Fibroblast of skin of right biceps (primary cell): ENCODE measurements around the gene FMO2.

Experiments used
- DNase-seq: peaks from one replicate; pipeline ENCODE4 v3.0.0-alpha.2; 2013

FMO2 gene, protein sequence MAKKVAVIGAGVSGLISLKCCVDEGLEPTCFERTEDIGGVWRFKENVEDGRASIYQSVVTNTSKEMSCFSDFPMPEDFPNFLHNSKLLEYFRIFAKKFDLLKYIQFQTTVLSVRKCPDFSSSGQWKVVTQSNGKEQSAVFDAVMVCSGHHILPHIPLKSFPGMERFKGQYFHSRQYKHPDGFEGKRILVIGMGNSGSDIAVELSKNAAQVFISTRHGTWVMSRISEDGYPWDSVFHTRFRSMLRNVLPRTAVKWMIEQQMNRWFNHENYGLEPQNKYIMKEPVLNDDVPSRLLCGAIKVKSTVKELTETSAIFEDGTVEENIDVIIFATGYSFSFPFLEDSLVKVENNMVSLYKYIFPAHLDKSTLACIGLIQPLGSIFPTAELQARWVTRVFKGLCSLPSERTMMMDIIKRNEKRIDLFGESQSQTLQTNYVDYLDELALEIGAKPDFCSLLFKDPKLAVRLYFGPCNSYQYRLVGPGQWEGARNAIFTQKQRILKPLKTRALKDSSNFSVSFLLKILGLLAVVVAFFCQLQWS

DNA sequence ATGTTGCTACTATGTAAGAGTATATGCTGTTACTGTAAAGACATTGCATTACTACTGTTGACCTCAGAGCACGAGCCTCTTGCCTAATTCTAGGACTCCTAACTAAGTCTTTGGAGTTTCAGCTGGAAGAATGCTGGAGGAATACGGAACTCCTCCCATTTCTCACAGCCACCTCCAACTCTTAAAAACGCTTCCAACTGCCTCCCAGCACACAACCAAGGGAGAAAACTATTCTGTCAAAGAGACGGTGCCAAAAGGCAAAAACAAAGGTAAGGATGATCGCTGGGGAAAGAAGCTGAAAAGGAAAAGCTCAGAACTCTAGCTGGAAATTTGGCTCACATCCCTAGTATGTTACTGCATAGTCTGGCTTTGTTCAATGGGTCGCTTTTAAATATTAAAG lies at the start of gene FMO2:
FMO2 (plus strand) TSS at position 210 of the 400 bp plus-strand sequence. CDS start 414 bp downstream, outside the sequence.
- no peak for DNase-seq

DNA sequence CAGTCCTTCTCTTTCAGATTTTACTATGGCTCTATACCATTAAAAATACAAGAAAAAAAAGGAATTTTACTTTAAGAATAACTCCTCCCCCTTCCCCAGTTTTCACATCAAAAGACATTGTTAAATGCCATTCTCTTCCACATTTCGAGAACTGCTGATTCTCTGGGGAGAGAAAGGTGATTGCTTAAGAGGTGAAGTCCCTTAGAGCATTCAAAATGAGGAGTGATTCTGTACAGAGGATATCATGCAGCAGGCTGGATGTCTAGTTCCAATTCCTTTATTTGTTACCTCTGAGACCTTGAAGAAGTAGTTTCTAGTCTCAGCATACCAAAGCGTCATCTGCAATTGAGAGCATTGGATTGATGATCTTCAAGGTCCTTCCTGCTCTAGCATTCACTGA lies 47.5 kb upstream of the FMO2 start:
- DNase-seq, result no peak

DNA sequence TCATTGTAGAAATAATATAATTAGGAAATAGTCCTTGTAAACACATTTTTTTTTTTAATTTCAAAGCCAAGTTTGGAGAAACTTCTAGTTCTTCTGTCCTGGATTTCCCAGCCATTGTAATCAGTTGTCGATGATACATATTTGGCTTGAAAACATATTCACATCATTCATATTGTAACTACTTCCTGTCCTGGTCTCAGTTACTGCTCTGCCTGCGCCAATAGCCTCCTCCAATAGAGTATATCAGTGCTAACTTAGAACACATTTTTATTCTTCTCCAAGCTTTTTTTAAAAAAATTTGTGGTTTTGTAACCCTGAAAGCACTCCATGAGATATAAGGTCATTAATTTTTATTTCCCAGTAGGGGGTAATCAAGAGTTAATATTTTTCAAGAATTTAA lies 46.1 kb upstream of the FMO2 start:
- DNase-seq, result no peak

DNA sequence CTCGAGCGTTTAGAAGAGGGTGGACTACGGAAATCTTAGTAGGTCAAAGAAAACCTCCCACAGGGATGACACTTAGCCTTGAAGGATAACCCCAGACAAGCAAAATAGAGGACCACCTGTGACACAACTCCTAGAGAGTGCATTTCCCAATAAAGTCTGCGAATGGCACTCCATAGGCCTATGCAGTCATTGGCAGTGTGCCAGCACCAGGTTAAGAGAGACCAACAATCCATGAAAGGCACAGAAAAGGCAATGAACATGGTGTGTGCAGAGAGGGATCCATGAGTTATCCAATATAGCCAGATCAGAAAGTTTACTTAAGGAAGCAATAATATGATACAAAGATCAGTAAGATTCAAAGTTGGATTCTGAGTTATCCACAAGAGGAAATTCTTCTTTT lies 45.2 kb upstream of the FMO2 start:
- DNase-seq, result no peak

DNA sequence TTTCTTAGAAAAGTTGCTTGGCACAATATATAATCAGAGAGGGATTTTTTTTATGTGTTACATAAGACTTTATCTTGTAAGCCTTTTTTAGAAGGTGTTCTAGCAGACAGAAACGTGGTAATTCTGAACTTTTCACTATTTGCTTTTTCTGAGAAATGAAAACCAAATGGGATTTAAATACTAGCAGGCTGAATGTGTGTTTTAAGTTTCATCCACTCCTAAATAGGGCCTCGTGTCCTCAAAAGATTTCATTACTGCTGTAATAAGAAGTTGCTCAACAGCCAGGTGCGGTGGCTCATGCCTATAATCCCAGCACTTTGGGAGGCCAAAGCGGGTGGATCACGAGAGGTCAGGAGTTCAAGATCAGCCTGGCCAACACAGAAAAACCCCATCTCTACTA lies 44.7 kb upstream of the FMO2 start:
- DNase-seq, result no peak

DNA sequence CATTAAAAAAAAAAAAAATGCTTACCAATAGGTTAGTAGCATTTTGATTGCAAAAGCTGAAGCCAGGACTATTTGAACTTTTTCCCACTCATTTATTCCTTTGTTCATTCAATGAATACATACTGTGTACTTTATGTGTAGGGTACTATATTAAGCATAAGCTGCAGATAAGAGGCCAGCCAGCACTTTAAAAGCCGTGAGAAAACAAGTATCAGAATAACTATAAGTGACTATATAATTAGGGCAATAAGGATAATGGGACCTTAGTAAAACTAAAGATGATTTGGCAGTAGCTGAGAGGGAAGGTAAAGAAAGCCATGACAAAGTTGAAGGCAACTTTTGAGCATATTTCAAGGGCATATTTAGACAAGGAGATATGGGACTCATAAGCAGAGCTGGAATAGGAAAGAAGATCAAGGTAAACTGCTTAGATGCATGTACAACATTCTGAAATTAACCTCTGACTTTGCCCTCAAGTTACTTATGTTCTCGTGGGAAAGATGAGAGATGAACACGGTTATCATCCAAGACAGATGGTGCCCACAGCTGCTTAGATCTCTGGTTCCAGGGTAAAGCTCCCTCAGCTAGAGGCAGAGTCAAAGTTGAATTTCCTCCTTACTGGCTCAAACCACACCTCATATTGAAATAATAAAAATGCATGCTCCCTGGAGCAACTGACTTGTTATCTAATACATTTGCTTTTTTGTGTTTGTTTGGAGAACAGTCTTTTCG lies 44.0 kb upstream of the FMO2 start:
- no peak for DNase-seq

DNA sequence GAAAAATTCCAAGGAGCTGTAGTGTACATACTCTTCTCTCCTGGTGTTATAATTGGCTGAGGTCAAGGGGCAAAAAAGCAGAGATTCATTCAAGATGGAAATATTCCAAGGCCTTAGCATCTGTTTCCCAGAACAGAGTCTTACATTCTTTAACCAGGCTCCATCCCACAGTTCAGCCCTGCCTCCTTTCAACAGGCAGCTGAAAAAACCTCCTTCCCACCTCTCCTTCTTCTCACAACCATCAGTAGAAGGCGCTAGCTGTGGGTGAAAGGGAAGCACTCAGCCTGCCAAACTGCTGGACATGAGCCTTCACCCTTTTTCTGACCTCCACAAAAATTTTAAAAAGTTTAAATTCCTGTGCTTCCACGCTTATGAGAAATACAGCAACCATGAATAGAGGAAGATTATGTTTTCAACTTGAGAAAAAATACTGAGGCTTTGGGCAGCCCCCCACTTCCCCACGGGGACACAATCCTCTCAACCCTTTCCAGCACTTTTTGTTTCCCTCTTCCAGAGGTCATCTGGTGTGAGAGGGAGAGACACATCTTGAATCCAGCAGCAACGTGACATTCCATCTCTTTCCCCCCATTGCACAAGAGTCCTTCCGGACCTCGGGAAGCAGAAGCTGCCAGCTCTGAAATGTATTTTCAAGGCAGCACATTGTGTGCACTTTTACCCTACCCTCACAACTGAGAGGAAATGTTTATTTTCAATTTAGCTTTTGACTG lies 43.2 kb upstream of the FMO2 start:
- peak; percentile 92 for DNase-seq

DNA sequence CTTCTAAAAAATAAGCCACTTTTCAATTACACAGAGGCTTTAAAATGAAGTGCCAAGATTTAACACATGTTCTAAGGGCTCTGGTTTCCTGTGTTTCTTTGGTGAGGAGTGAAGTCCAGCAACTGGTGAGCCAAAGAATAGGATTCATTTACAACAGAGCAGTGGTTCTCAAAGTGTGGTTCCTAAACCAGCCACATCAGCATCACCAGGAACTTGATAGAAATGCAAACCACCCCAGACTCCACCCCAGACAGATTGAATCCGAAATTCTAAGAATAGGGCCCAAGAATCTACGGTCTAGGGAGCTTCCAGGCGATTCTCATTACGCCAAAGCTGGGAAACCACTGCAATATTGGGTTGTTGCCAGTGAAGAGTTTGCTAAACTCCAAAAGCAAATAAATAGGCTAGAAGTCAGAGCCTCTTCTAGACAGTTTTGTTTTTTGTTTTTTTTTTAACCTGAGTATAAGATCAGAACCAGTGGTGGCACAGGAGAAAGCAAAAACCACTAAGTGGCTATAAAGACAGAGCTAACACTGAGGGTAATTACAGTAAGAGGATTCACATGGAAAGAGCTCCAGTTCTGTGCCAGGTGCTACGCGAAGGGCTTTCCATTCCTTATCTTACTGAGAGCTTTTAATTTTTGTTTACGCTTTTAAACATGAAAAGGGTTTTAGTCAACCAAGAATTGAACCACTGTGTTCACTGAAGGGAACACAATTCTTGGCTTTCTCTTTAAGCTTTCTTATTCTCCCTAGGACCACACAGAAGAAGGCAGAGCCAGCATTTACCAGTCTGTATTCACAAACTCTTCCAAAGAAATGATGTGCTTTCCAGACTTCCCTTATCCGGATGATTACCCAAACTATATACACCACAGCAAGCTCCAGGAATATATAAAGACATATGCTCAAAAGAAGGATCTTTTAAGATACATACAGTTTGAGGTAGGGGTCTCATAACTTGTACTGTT lies 42.4 kb upstream of the FMO2 start:
- DNase-seq, result peak; percentile 77

DNA sequence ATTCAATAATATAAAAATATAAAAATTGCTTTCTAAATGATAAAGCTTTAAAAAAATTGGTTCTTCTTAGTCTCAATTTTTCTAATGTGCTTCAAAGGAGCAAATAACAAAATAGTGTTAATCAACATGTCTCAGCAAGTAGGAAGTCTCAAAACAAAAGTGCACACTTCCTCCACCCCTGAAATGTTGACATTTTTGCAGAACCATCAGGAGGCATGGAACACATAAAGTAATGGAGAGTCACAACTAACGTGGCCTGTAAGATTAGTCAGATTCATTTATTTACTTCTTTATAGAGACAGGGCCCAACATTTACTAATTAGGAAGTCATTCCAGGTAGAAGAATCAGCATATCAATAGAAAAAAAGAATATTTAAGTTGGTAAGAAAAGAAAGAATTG lies 34.9 kb upstream of the FMO2 start:
- no peak for DNase-seq

DNA sequence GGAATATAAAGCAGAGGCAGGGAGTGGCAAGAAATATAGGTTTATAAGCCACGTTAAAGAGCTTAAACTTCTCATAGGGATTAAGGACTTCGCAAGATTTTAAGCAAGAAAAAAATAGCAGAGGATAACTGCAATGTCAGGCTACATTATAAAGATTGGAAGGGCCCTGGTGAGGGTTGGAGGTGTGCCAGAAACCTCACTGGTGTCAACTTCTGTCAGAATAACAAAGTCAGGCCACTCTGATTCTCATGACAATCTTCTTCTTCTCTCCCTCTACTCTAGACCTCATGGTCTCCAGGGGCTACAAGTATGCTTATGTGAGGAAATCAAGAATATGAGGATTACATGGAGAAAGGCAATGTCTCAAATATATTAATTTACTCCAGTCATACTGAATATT lies 32.6 kb upstream of the FMO2 start:
- no peak for DNase-seq

DNA sequence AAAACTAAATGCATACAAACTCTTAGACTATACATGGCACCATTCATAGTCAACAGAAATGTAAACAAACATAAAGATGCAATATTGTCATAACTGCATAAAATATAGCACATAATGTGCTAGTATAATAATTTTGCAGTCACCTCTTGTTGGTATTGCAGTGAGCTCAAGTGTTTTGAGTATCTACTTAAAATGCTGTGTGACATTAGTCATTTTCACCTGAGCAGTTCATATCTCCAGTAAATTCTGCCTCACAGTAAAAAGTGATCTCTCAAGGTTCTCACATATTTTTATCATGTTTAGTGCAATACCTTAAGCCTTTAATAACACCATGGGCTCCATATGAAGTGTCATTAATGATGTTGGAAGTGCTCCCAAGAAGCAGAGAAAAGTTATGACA lies 29.6 kb upstream of the FMO2 start:
- DNase-seq, result no peak

DNA sequence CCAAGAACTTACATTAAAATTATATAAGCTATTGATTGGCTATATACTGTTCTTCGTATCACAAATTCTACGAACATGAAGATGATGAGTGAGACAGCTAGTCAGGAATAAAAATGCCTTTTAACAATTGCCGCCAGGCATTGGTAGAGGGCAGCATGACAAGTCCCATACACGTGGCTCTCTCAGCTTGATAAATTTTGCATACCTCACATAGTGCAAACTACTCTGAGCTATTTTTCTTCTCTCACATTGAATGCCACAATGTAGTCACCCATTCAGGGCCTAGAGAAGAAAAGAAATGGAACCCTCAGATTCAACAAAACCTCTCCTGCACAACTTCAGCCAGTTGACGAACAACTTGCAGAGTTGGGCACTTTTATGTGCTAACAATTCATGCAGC lies 27.0 kb upstream of the FMO2 start:
- no peak for DNase-seq

DNA sequence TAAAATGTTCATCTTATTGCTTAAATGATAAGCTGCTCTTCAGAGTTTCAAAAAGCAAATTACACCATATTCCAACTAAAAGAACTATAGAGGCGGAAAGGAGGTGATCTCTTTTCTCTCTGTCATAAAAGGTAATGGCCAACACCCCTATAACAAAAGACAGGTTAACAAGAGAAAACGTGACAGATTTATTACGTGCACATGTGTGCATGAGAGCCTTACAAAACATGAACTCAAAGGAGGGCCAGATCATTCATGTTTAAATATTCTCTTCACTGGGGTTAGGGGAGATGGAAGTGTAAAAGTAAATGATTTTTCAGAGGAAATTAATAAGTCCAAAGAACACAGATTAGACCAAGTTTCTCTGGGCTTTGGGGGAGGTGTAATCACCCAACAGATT lies 26.5 kb upstream of the FMO2 start:
- DNase-seq, result no peak

DNA sequence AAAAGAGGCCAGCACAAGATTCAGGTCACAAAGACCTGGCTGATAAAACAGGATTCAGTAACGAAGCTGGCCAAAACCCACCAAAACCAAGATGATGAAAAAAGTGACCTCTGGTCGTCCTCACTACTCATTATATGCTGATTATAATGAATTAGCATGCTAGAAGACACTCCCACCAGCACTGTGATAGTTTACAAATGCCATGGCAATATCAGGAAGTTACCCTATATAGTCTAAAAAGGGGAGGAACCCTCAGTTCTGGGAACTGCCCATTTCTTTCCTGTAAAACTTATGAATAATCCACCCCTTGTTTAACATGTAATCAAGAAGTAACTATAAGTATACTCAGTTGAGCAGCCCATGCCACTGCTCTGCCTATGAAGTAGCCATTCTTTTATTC lies 26.0 kb upstream of the FMO2 start:
- DNase-seq, result no peak

DNA sequence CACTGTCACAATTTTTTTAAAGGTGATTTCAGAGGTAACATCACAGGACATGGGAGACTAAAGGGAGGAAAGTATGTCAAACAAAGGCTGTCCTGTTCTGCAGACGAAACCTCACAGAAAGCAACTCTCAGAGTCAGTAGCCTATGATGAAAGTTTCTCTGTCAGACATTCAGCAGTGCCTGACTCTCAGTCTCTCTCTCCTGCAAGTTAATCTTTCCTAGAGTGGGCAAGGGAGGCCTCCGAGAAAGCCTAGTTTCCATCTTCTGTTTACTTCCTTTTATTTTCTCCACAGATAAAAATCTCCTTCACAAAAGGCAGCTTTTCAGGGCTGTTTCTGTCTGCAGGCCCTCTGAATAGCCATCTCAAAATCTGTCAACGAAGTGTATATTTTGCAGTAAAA lies 24.9 kb upstream of the FMO2 start:
- DNase-seq, result no peak

DNA sequence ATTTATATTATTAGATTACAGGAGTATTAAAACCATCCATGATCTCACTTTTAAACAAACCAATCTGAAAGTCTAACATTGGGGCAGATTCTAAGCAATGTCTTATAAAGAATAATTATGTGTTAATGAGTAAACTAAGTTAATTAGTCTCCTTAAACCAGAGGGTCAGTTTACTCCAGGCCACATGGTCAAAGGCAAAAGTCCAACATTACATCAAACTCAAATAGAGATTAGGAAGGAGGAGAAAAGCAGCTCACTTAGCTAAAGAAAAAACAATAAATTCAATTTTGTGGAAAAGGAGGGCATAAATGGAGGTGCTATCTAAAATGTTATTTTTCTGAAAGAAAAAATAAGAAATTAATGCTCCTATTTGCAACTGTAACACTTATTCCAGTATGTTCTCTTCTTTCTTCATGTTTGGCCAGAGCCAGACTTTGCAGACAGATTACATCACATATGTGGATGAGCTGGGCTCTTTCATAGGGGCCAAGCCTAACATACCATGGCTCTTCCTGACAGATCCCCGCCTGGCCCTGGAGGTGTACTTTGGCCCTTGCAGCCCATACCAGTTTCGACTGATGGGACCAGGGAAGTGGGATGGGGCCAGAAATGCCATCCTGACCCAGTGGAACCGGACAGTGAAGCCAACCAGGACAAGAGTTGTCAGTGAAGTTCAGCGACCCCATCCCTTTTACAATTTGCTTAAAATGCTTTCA lies 24.3 kb upstream of the FMO2 start:
- DNase-seq, result no peak

DNA sequence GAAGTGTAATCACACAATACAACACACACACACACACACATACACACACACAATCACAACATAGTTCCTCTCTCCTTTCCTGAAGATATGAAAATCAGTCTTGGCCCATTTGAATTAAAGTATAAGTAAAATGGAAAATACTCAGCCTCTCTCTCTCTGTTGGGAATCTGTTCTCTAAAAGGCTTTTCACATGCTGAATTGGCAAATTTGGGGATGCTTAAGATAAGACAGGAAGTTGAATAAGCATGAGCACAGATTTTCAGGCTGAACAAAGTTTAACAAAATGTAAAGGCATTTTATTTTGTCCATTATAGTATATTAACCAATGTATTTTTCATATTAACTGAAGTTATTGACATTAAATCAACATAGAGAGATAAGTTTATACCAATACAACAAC lies 23.7 kb upstream of the FMO2 start:
- no peak for DNase-seq

DNA sequence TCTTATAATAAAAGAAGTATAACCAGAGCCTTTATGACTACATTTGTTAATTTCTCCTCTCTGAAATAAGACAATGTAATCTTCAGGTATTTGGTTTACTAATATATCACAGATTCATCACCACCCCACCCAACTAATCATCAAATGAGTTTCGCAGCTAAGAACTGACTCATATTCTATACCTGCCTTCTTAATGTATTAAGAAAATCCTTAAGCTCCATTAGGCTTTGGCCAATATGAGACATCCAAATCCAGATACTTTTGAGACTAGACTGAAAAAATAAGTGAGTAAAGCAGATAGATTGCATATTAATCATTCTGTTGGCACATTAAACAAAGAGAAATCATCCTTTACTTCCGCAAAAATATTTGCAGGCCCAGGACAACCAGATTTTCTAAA lies 18.7 kb upstream of the FMO2 start:
- no peak for DNase-seq

DNA sequence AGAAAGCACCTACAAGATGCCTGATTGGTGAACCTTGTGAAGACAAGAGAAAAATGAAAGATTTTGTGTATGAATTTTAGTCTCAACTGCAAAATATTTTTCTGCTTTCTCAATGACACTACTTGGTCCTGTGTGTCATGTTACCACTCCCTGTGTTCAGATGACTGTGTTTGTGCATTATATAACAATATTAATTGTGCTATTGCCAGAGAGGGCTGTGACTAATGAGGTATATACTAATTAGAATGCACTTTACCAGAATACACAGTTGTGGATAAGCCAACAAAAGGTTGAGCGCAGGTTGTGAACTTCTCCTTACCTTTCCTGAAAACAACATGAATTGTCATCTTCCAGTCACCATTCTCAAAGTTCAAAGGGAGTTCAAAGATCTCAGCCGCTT lies 17.3 kb upstream of the FMO2 start:
- no peak for DNase-seq

DNA sequence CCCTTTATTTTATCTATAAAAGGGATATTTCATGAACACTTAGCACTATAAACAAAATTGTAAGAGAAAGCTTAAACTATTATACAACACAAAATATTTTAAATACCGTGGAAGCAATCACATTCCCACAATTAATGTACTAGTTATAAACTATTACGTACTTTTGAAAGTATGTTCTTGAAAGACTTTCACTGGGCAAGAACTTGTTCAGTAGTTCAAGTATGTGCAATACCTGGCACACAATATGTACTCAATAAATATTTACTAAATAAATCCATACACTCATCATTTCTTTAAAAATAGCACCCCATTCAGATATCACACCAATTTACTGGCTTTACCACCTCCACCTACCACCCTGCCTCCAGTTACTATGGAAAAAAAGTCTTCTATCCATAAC lies 12.6 kb upstream of the FMO2 start:
- DNase-seq, result no peak

DNA sequence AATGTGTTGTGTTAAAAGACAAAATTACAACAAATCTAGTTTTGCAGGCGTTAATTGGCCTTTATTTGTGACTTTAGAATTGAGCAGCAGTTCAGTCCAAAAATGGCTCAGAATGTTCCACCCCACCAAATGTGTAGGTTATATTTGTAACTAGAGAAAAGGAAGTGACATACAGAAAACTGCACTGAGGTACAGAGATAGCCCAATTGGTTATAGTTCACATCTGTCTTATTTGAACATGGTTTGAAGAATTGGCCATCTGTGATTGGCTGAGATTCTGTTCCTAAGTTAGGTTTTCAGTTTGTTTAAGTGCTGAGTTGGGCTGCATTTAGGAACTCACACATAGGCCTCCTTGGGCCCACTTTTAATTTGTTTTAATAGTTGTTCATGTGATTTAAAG lies 12.0 kb upstream of the FMO2 start:
- no peak for DNase-seq
